ENCODE data around the gene RAB4B. TPM values are rescaled to one million over a fixed set of nuclear protein-coding genes. Genes with fewer than 3 reads are reported as not detected.
A peak's percentile ranks its signal among the peaks of the same experiment; 100 is the strongest.

Gene RAB4B
- total RNA-seq, 1 experiment from 2014 or later, result 29.7 TPM

DNA sequence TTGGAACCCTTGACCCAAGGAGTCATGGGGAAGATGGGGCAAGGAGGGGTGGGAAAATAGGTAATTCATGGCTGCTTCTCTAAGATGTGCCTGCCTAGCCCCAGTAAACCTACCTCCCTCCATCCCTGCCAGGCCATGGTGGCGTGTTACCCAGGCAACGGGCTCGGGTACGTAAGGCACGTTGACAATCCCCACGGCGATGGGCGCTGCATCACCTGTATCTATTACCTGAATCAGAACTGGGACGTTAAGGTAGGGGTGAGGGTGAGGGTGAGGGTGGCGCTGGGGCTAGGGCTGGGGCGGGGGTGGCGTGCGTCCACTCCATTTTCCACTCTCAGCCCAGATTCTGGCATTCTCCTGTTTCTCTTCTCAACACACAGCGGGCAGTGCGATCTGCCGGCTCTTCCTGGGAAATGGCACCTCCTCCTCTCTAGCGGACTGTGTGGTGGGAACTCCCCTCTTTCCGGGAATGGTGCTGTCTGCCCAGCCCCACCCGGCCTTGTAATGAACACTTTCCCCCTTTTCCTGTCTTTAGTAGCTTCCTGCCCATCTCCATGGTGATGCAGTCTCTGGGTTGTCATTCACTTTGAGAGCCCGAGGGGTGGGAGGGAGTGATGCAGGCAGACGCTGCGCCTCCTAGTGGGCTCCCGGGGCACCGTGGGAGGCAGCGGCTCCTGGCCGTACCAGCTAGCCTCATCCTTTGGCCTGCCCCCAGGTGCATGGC is 28.5 kb downstream of the RAB4B start:
- H3K27ac Mint-ChIP-seq, result peak overlapping the region; percentile 85
- no peaks in the 10 kb centered on the region for H3K9me3 Mint-ChIP-seq
- ATAC-seq (peak; percentile 60), DNase-seq (ENCODE audit: low spot score) (peak; percentile 96)
- TF ChIP-seq ZNF232 (CRISPR knock-in tag; IDR thresholded peaks at IDR 0.05) (0 out of 2 replicates have a peak, but pooled peaks have one; percentile 16), SP1 (CRISPR knock-in tag; conservative IDR thresholded peaks at IDR 0.05) (peak; percentile 54), KAT7 (CRISPR knock-in tag; IDR thresholded peaks at IDR 0.05; ENCODE audit: borderline replicate concordance) (no peak), NR1H2 (CRISPR knock-in tag; IDR thresholded peaks at IDR 0.05) (no peak), CTCF (IDR thresholded peaks at IDR 0.05) (peak; percentile 77), NR3C1 (CRISPR knock-in tag; conservative IDR thresholded peaks at IDR 0.05; ENCODE audit: low read depth) (no peak), ETV6 (CRISPR knock-in tag; IDR thresholded peaks at IDR 0.05) (peak; percentile 54; the same call in 1 of the 2 replicates), ZNF532 (CRISPR knock-in tag; IDR thresholded peaks at IDR 0.05; ENCODE audit: borderline replicate concordance) (no peak), ARID4B (CRISPR knock-in tag; IDR thresholded peaks at IDR 0.05; ENCODE audit: borderline replicate concordance) (0 out of 2 replicates have a peak, but pooled peaks have one; percentile 16)
- TF ChIP-seq, protein P1, sequence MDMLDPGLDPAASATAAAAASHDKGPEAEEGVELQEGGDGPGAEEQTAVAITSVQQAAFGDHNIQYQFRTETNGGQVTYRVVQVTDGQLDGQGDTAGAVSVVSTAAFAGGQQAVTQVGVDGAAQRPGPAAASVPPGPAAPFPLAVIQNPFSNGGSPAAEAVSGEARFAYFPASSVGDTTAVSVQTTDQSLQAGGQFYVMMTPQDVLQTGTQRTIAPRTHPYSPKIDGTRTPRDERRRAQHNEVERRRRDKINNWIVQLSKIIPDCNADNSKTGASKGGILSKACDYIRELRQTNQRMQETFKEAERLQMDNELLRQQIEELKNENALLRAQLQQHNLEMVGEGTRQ (CRISPR knock-in tag; IDR thresholded peaks at IDR 0.05), result no peak
- CTCF ChIA-PET, result interaction anchor here (0.5 to 4.8 kb wide), 44 partner anchors 9 to 522 kb away, joined by 3 to 71 read pairs (median 5); partner anchors contain the start of genes ACTMAP, AKT2, BLVRB and COQ8B
- peaks cover 73% of the 10 kb centered on the region for H3K4me1 Mint-ChIP-seq
- peak overlapping the region; percentile 39 for H3K4me3 Mint-ChIP-seq
- H3K27me3 Mint-ChIP-seq (ENCODE audit: low read depth), result no peaks in the 10 kb centered on the region; the same call in 1 of the 2 replicates
- H3K36me3 Mint-ChIP-seq, result peaks cover 19% of the 10 kb centered on the region
- POLR2A ChIA-PET, result interaction anchor here (1.0 to 3.6 kb wide), 5 partner anchors 8 to 56 kb away, joined by 3 to 25 read pairs (median 15); partner anchors contain the start of genes ACTMAP, EGLN2, RAB4B and SNRPA
